ENCODE data around the gene DYSF.

Gene DYSF

DNA sequence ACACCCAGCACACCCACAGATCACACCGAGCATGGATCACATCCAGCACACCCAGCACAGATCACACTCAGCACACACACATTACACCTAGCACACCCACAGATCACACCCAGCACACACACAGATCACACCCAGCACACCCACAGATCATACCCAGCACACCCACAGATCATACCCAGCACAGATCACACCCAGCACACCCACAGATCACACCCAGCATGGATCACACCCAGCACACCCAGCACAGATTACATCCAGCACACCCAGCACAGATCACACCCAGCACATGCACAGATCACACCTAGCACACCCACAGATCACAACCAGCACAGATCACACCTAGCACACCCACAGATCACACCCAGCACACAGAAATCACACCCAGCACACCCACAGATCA is 118.6 kb downstream of the DYSF start:
- DNase-seq (ENCODE audit: low read depth in 2 of 2): no peak

DNA sequence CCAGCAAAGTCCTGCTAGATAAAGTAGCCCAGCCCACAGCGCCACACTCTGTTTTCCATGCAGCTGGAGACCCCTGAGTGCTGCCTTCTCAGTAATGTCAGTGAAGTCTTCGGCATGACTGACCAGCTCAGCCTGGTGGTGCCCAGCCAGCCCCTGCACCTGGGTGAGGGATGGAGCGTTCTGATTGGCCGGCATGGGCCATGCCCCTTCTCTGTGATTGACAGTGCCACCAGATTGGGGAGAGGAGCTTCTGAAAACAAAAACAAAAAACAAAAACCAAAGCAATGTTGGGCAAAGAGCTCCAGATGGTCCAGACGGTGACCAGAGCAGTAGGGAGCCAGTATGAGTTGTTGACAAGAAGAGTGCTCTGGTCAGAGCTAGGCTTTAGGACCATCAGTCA is 122.6 kb downstream of the DYSF start:
- DNase-seq (ENCODE audit: low read depth in 2 of 2): no peak

DNA sequence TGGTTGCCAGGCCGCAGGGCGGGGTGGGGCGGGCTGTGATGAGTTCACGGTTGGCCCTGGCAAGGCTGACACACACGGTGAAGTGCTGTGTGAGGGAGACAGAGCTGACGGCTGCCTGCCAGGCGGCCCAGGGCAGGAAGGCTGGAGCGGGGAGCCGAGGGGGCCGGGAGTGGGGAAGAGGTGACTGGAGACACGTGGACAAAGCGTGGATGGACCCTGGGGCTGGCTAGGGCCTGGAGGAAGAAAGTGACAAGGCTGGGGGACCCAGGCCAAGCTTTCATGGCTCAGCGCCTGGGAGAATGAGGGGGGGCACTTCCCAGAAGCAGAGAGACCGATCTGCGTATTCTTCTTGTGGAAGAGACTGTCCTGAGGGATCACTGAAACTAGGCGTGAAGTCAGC is 123.2 kb downstream of the DYSF start:
- DNase-seq (ENCODE audit: low read depth in 2 of 2): no peak

DNA sequence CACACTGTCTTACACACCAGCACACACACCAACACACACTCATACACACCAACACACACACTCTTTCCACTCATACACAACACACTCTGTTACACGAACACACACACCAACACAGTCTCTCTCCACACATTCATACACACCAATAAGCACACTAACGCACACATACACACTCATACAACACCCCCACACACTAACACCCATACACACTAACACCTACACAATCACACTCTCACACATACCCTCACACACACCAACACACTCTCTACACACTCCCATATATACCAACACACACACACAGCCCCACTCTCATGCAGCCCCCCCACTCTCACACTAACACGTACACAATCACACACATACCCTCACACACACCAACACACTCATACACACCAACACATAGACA is 123.8 kb downstream of the DYSF start:
- DNase-seq (ENCODE audit: low read depth in 2 of 2): no peak

DNA sequence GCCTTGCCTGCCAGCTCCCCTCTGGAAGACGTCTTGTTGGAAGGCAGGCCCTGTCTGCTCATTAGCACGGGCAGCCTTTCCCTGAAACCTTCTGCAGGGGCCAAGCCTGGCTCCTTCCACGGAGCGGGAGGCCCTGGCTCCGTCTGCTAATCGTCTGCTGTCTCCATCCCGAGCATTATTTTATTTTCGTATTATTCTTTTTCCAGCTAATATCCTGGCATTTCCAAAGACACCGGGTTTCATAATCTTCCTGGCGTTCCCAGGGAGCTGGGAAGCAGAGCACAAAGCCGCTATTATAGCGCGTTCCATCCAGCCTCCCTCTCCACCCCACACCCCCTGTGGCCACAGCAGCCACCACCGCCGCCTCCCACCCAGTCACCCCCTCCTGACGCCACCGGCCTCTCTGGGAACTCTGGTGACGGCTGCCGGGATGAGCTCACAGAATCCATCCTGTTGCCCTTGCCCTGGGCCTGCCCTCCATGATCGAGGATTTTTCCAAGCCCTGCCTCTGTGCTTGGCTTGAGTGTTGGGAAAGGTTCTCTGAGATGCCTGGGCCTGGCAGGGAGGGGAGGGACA is 125.5 kb downstream of the DYSF start:
- no peak for DNase-seq (ENCODE audit: low read depth in 2 of 2)

DNA sequence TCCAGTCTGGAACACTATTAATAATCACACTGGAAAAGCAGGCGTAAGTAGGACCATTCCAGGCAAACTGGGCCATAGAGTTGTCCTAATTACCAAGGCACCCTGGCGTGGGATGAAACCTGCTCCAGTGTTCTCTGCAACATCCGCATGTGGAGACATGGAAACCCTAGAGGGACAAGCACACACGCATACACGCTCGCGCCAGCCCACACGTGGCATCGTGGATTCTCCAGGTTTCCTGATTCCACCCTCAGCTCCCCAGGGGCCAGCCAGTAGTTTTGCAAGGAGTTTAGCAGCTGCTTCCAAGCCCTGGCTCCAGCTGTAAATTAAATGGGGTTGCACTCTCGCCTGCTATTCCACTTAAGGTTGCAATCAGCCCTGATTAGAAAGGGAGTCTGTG is 127.7 kb downstream of the DYSF start:
- DNase-seq (ENCODE audit: low read depth in 2 of 2): no peak

DNA sequence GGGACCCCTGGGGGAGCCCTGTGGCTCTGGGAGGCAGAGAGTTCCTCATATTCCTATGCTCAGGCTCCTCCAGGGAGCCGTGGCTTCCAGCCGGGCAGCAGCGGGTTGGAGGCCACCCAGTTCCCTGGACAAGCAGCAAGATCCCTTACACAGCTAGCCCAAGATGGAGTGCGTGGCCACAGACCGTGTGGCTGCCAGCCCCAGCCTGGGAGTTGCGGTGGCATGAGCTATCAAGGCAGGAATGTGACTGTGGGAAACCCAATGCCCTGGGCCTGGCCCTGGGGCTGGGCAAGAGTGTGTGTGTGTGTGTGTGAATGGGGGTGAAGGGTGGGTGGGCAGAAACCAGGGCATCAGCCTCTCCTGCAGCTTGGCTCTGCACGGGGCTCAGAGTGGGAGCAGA is 130.5 kb downstream of the DYSF start:
- no peak for DNase-seq (ENCODE audit: low read depth in 2 of 2)

DNA sequence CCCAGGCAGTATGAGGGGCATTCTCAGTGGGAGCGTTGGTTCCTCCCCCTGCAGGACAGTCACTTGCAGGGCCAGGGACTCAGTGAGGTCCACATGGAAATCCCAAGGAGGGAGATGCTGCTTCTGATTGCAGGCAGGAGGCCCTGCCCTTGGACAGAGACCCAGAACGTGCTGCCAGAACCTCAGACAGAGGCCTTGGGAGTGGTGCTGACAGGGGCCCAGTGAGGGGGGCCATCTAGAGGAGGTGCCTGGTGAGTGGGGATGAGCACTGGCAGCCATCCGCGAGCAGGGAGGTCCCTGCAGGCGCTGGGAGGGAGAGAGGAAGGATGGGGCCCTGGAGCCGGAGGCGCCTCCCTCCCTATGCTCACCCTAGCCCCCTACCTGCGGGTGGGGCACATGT is 133.1 kb downstream of the DYSF start:
- no peak for DNase-seq (ENCODE audit: low read depth in 2 of 2)

DNA sequence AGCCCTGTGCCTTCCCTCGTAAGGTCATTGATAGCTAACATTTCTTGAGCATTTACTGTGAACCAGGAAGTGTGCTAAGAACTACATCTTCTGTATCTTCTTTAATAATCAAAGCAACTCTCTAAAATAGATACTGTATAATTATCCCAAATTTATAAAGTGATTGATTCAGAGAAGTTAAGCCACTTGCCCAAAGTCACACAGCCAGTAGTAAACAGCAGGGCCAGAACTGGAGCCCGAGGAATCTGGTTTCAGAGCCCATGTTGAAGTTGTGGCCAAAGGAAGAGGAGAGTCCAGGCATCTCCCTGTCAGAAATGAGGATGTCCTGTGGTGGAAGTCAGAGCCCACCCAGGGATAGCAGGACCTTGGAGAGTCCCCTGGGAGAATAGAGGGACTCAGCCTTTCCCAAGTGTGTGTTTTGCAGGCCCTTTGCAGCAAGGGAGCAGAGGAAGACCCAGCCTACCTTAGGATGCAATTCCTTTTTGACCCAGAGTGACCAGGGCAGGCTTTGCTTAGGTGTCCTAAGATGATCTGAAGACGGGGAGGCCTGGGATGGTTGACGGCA is 134.2 kb downstream of the DYSF start:
- DNase-seq (ENCODE audit: low read depth in 2 of 2): no peak

DNA sequence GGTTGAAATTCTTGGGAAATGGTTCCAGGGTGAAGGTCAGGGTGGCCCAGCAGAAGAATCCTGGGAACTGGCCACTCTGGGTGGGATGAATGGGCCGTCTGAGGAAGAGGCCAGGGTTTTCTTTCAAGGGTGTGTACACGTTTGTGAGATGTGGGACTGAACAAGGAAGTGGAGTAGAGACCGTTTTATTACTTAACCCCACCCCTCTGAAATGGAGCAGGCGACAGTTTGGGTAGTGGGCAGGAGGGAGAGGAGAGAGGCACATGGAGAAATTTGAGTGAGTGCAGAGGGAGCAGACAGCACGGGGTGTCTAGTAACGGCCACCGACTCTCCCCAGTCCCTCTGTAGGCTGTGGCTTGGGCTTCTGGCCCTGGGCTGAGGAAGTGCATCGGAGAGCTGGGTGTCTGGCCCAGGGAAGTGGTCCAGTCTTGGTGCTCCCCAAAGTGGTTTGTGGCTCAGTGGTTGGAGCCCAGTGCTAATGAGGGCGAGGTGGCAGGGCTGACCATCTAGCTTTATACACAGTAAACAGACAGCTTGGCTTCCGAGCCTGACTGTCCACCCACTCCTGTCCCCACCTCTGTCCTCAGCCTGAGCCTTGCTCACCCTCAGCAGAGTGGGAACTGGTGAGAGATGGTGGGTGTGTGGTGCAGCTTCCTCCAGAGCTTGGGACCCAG is 135.3 kb downstream of the DYSF start:
- DNase-seq (ENCODE audit: low read depth in 2 of 2): no peak

DNA sequence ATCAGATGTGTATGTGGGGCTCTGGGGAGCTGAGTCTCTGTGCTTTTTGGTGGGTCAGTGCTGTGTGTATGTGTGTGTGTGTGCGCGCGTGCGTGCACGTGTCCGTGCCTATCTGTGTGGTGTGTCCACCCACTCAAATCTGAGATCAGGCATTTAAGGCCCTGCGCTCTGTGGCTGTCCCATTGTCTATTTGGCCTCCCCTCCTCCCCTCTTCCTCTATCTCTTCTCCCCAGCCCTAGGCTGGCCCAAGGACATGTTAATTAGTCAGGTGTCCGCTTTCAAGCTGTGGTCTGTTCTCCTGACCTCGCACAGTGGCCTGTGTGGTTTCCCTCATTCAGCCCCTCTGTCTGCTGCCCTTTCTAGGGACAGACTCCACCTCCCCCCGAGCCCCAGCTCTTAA is 136.4 kb downstream of the DYSF start:
- no peak for DNase-seq (ENCODE audit: low read depth in 2 of 2)

DNA sequence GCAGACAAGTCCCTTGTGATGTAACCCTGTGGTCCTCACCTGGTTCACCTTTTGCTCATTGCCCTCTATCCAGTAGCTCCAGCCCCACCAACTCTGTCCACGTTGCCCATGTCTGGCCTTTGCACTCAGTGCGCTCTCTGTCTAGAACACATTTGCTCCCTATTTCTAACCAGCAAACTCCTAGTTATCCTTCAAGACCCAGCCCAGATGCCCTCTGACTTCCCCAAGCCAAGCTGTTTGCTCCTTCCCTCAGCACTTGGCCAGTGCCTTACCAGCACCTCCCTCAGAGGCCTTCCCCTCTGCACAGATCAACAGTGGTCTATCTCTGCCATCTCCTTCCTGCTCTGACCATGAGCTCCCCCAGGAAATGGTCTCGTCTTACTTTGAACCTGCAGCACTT is 137.7 kb downstream of the DYSF start:
- DNase-seq (ENCODE audit: low read depth in 2 of 2): no peak

DNA sequence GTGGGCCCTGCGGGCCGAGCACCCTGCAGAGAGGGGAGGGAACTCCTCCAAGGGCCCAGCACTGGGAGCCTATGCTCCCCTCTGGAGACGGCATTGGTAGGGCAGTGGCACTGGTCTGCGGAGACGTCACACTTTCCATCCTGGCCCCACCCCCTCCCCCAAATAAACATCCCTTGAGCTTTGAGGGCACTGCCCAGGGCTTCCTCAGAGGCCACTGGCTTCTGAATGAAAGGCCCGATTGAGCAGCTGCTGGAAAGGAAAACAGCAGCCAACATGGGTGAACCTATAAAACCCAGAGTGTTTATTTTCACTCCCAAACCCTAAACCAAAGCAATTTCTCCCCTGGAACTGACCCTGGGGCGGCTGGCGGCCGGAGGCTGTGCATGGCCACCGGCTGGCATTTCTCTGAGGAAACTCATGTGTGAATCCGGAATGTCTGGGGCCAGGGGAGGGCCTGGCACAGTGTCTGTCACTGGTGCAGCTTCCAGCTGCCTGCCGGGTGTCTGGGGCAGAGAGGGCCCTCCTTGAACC is 138.9 kb downstream of the DYSF start:
- no peak for DNase-seq (ENCODE audit: low read depth in 2 of 2)

DNA sequence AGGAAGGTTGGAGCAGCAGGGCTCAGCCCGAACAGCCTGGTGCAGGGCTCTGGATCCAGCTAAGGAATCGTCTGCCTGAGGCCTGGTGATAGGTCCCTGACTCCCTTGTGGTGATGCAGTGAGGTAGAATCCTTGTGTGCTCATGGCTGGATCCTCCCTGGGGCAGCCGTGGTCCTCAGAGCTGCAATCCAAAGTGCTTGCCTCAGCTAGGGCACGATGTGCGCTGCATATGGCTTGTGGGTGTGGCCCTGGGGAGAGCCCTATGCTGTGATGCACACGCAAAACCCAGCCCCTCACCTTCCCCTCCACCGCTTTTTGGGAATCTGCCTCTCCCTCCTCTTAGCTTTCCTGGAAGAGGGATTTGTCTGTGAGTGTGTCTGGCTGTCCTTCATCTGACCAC is 142.2 kb downstream of the DYSF start:
- no peak for DNase-seq (ENCODE audit: low read depth in 2 of 2)

DNA sequence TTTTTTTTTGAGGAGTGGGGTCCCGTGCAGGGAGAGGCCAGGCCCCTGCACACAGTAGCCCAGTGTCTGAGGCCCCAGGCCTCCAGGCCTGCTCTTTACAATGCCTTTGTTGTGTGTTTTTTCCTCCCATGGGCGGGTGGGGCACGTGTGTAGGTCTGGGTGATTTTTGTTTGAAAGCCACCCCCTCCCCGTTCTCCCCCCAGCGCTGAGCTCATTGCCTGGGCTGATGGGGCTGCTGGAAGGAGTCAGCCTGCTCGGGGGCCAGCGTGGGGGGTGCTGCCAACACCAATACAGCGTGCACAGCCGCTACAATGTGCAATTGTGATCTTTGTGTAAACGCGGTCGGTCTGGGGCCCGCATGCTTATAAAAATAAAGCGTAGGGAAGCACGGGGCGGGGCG is 142.7 kb downstream of the DYSF start:
- DNase-seq (ENCODE audit: low read depth in 2 of 2): no peak

DNA sequence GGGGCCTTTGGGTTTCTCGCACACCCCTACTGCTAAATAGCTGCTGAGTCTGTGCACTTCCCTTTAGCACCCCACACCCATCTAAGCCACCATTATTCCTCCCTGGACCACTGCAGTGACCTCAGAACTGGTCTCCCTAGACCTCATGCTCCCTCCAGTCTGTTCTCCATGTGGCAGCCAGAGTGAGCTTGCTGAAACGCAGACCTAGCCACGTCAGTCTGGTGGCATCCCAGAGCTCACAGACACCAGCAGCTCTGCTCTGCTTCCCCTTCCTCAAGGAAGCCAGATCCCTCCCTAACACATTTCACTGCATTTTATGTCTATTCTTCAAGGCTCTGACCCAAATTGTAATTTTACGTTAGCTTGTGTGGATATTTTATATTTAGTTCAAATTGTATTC is 144.4 kb downstream of the DYSF start:
- no peak for DNase-seq (ENCODE audit: low read depth in 2 of 2)

DNA sequence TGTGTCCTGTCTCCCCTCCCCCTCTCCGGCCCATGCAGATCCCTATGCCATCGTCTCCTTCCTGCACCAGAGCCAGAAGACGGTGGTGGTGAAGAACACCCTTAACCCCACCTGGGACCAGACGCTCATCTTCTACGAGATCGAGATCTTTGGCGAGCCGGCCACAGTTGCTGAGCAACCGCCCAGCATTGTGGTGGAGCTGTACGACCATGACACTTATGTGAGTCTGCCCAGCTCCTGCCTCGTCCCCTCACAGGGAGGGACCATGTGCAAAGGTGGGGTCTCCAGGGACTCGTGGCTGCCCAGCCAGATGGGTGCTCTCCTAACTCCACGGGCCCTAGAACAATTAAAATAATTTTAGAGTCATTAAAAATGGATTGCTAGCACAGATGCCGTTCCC is 145.2 kb downstream of the DYSF start:
- DNase-seq (ENCODE audit: low read depth in 2 of 2): no peak

DNA sequence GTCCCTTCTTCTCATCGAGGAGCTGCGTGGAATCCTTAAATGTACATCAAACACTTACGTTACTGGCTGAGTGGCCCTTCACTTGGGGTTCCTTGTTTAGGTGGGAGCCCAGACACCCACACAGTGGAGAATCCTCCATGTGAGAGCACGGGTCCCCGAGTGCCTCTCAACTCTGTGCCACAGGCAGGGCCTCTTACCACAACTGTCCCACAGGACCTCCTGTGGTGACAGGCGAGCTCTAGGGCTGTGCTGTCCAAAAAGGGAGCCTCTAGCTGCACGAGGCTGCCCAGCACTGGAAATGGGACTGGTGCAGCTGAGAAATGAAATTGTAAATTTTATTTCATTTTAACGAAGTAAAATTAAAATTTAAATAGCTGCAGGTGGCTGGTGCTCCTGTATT is 145.7 kb downstream of the DYSF start:
- DNase-seq (ENCODE audit: low read depth in 2 of 2): no peak

DNA sequence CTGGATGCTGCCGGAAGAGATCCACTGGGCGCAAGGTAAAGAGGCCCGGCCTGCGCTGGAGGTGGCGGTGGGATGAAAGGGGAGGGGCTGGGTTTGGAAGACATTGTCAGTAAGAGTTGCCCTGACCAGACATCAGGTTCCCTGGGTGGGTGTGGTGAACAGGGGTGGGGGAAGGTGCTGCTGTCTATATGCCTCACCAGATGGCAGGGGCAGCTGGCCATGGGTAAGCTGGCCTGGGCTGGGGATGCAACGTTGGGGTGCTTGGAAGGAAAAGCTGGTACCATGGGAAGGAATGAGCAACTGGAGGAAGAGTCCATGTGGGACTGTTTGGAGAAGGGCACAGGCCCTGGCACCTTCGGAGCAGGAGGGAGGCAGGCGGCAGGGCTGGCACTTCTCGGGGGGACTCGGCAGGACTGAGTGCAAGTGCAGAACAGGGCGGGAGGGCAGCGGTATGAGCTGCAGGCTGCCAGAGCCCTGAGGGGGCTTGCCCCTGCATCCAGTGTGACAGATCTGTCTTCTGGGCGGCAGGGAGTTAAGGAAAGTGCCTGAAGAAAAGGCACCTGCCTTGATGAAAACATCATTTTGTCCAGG is 146.4 kb downstream of the DYSF start:
- no peak for DNase-seq (ENCODE audit: low read depth in 2 of 2)

DNA sequence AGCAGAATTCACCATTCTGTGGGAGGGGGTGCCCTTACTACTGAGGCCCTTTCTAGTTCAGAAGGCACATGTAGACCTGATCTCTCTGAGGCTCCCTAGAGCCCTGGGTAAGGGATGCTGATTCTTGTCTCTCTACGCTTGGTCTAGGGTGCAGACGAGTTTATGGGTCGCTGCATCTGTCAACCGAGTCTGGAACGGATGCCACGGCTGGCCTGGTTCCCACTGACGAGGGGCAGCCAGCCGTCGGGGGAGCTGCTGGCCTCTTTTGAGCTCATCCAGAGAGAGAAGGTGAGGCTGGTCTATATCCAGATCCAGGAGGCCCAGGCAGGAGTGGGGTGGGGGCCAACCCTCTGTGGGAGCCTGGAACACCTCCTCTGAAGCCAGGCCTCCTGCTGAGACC is 147.2 kb downstream of the DYSF start:
- DNase-seq (ENCODE audit: low read depth in 2 of 2): no peak

DNA sequence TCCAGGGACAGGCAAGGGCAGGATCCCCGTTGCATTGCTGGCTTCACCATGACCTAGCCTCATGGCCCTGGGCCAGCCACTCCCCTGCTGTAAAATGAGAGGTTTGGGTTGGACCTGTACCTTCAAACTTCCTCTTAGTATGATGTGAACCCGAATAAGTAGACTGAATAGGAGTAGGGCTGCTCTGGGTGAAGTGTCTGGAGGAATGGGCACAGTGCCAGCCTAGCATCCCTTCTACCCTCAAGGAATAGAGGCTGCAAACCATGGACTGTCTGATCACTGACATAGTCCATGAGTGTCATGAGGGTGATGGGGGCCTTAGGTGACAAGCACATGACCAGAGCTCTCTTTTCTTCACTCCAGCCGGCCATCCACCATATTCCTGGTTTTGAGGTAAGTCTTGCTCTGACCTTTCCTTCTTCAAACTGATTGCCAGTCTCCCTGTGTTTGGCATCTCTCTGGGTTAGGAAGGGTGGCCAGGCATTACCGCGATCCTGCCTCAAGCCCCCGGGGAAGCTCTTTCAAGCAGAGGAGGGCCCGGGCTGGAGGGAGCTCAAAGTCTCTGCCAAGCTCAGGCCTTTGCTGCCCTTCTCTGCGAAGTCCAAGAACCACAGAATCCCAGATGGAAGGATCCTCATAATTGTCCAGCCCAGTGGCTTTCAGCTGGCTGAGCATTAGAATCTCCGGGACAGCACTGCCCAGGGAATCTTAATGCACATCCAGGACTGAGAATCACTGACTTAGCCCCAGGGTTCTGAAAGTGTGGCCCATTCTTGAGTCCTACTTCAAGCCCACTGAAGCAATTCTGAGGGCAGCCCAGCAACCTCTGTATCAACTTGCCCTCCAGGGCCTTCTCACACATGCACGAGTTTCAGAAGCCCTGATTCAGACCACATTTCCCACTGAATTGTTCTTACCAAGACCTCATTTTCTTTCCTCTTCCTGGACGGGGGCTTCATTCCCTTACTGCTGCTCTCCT is 148.1 kb downstream of the DYSF start:
- no peak for DNase-seq (ENCODE audit: low read depth in 2 of 2)

DNA sequence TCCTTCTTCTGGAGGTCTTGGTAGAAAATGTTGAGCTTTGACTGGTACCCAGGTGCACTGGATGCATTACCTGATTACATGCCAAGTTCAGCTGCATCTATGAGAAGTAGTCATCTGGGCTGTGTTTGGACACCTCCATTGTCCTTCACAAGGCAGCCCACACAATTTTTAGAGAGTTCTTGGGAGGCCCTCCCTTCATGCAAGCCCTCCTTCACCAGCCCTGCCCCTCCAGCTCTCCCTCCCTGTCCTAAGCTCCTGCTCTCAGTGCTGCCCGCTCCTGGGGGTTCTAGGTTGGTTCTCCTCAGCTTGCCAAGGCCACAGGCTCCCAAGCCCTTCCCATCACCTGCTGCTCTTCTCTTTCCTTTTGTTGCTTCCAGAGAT is 148.7 kb downstream of the DYSF start:
- DNase-seq (ENCODE audit: low read depth in 2 of 2): no peak

Data from stimulated activated CD8-positive, alpha-beta memory T cell treated with anti-CD3 and anti-CD28 coated beads, Interleukin-15, amount 100 ng/mL, for 48 hours (primary cell).